Esophagus squamous epithelium (tissue), 5 donors: ENCODE results near the gene CELSR1. TPM values are rescaled to one million over a fixed set of nuclear protein-coding genes. Genes with fewer than 3 reads are reported as not detected.

Experiments used
- DNase-seq: peaks from one replicate; lab custom pipeline; 2025; lab: John Stamatoyannopoulos, UW
- H3K27ac ChIP-seq, 4 donors: fragments of 200-600 bp; sonication (generic); one replicate each; pipeline ENCODE4 v1.5.1; 2016 to 2019; ENCODE audit warnings: mild to moderate bottlenecking in 1 of 4
- H3K27me3 ChIP-seq, 4 donors: fragments of 200-600 bp; sonication (generic); 1 replicate in 3 of 4; 2 replicates in 1 of 4; pipeline versions ENCODE4 v1.5.1 to v1.6.0; 2017 to 2021; ENCODE audit warnings: antibody characterized with exemption in 1 of 4
- H3K36me3 ChIP-seq, 3 donors: fragments of 200-600 bp; sonication (generic); one replicate each; pipeline ENCODE4 v1.5.1; 2016 to 2019
- H3K4me1 ChIP-seq, 3 donors: fragments of 200-600 bp; sonication (generic); one replicate each; pipeline ENCODE4 v1.5.1; 2017 to 2019
- H3K4me3 ChIP-seq, 4 donors: fragments of 200-600 bp; sonication (generic); 1 replicate in 3 of 4; 2 replicates in 1 of 4; pipeline ENCODE4 v1.5.1; 2016 to 2019; ENCODE audit warnings: mild to moderate bottlenecking in 2 of 4, moderate library complexity in 1 of 4
- H3K9me3 ChIP-seq, 3 donors: fragments of 200-600 bp; sonication (generic); one replicate each; pipeline ENCODE4 v1.5.1; 2016 to 2019
- CTCF ChIP-seq, 6 experiments: fragments of 450-650 bp in 4 of 6; fragments of 200-600 bp in 2 of 6; sonication (generic) in 2 of 6; IDR thresholded peaks; one replicate each; pipeline ENCODE4 v1.5.1; 2016 to 2019; ENCODE audit warnings: antibody characterized with exemption in 6 of 6, mild to moderate bottlenecking in 4 of 6, moderate library complexity in 4 of 6
- POLR2A ChIP-seq, 4 donors: fragments of 450-650 bp; IDR thresholded peaks; one replicate each; pipeline ENCODE4 v1.6.1; 2017; ENCODE audit warnings: antibody characterized with exemption in 4 of 4, mild to moderate bottlenecking in 4 of 4, moderate library complexity in 3 of 4
- WGBS, 2 donors: methylation state at CpG; one replicate each; pipeline ENCODE4 v1.1.5; 2018; 5-methylcytosine and 5-hydroxymethylcytosine counted together
- intact Hi-C: fragments of 100-400 bp; cut with DNase I; formaldehyde crosslinking; loops from one replicate; pipeline ENCODE4 v1.15.0; 2022
- total RNA-seq, 4 donors: library from RNA; depleted of rRNA; stranded (reverse); fragments of >200 nt; gene quantifications; one replicate each; pipeline ENCODE4 v1.1.0, GENCODE V29; 2016
- donor health status: DM: yes; HTN: yes; CAD: no.

Gene CELSR1
- total RNA-seq, 4 donors from 2014 or later: 38.7 to 50.6 (median 43.7) TPM

DNA sequence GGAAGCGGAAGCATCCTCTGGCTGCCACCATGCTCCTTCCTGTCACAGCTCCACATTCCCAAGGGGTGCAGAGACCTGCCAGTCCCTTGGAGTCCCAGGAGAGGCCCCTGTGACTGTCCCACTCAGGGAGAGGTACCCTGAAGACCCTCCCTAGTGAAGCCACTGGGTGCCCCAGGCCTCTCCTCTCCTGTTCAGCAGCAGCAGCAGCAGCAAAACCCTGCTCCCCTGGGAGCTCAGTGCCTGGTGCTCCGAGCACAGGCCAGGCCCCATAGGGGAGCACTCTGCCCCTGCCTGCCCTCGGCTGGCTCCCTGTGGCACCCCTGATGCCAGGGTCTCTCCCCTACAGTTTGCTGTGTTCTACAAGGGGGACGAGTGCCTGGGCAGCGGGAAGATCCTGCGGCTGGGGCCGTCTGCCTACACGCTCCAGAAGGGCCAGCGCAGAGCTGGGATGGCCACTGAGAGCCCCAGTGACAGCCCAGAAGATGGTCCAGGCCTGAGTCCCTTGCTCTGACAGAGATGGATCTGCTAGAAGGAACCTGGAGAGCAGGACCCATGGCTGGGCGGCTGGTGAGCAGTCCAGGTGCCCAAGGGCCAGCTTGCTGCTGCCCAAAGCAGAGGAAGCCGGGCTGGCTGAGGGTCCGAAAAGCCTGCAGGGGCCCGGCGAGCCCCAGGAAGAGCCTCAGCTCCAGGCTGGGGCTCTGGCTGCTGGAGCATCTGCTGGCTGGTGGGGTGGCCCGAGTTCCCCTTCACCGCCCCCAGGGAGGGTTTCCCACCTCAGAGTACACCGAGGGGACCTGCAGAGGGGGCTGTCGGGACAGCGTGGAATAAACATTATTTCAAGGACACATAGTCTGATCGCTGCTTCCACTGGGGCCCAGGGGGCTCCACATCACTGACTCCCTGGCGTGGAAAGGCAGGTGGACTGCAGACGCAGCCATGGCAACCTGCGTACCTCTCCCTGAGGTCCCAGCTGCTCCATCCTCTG lies 180.6 kb downstream of the CELSR1 start:
- no peak for DNase-seq
- 76 to 97% methylated on average over 4 to 6 of the region's 23 CpGs for WGBS, 2 donors
- intact Hi-C loops: no loop called here
- H3K27me3 ChIP-seq: no peaks in the 10 kb centered on the region
- H3K4me1 ChIP-seq: peaks cover 17 to 45% (median 17%) of the 10 kb centered on the region in 3 donors
- peaks cover 16 to 96% (median 45%) of the 10 kb centered on the region in 3 donors for H3K36me3 ChIP-seq
- no peak overlapping the region for H3K4me3 ChIP-seq
- H3K27ac ChIP-seq: peak overlapping the region in 1 of 4 donors; percentile 57
- H3K9me3 ChIP-seq: no peaks in the 10 kb centered on the region
- no peak for TF ChIP-seq CTCF (IDR thresholded peaks at IDR 0.05)
- no peak for TF ChIP-seq POLR2A (IDR thresholded peaks at IDR 0.05)

- Histone ChIP-seq H3K4me3 (no peak overlapping the region), H3K27ac (peak overlapping the region in 2 of 4 donors; percentile 14 to 57), H3K9me3 (no peaks in the 10 kb centered on the region), H3K4me1 (peaks cover 17 to 47% (median 17%) of the 10 kb centered on the region in 3 donors), H3K27me3 (no peaks in the 10 kb centered on the region), H3K36me3 (peaks cover 20 to 99% (median 53%) of the 10 kb centered on the region in 3 donors)
- WGBS, 2 donors: 60% methylated on average over 1 of the region's 12 CpGs; no CpG with 5 or more reads in 1 of the 2 donors
- TF ChIP-seq POLR2A (IDR thresholded peaks at IDR 0.05): no peak
- intact Hi-C loops: no loop called here
- no peak for DNase-seq
These were observed 181.4 kb downstream of the CELSR1 start for GRCh38 chr22:46355996-46356471.

- Histone ChIP-seq H3K9me3 (no peaks in the 10 kb centered on the region), H3K27ac (peak overlapping the region in 2 of 4 donors; percentile 14 to 57), H3K4me1 (peaks cover 17 to 47% (median 17%) of the 10 kb centered on the region in 3 donors), H3K36me3 (peaks cover 26 to 99% (median 58%) of the 10 kb centered on the region in 3 donors), H3K4me3 (no peak overlapping the region), H3K27me3 (no peaks in the 10 kb centered on the region)
- TF ChIP-seq CTCF (IDR thresholded peaks at IDR 0.05) (peak; percentile 69 to 88 (median 77)), POLR2A (IDR thresholded peaks at IDR 0.05) (no peak)
- DNase-seq: no peak
- 30 to 46% methylated on average over 3 to 7 of the region's 22 CpGs for WGBS, 2 donors
- intact Hi-C loops: no loop called here
These were observed 181.9 kb downstream of the CELSR1 start for GRCh38 chr22:46355369-46355995.

DNA sequence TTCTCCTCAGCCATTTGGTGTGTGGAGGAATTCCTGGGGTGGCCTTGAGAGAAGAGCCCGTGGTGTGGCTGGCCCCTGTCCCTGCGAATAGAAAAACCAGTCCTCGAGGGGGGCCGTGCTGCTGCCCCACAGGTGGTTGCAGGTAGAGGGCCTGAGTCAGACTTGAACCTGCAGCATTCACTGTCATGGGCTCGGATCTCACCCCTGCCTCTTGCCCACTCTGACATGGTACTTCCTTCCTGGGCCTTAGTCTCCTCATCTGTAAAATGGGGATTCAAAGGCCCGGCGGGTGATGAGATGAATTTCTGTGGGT lies 182.5 kb downstream of the CELSR1 start:
- intact Hi-C loops: no loop called here
- H3K36me3 ChIP-seq: peaks cover 27 to 100% (median 63%) of the 10 kb centered on the region in 3 donors
- WGBS, 2 donors: 73 to 76% methylated on average over 2 to 4 of the region's 7 CpGs

More for the DNA sequence above, 182.5 kb downstream of the CELSR1 start:
- DNase-seq: no peak
- peaks cover 17 to 47% (median 17%) of the 10 kb centered on the region in 3 donors for H3K4me1 ChIP-seq
- TF ChIP-seq CTCF (IDR thresholded peaks at IDR 0.05) (no peak), POLR2A (IDR thresholded peaks at IDR 0.05) (no peak)
- H3K27me3 ChIP-seq: no peaks in the 10 kb centered on the region
- no peak overlapping the region for H3K4me3 ChIP-seq
- H3K9me3 ChIP-seq: no peaks in the 10 kb centered on the region
- H3K27ac ChIP-seq: no peak overlapping the region
